H9 (cell line): ENCODE measurements around the gene ALAS1. TPM values are rescaled to one million over a fixed set of nuclear protein-coding genes. Genes with fewer than 3 reads are reported as not detected.

Experiments used
- DNase-seq: peaks from one replicate; pipeline ENCODE4 v3.0.0-alpha.2; 2017
- H2AFZ ChIP-seq: one replicate; pipeline ENCODE4 v1.6.1; 2013; ENCODE audit warnings: mild to moderate bottlenecking, low read length, control low read depth, moderate library complexity
- H2AK5ac ChIP-seq: 2 replicates; pipeline ENCODE4 v1.6.1; 2013; ENCODE audit warnings: low read length, control low read depth, mixed read lengths; ENCODE audit not compliant: insufficient read length
- H2BK120ac ChIP-seq: one replicate; pipeline ENCODE4 v1.6.1; 2013; ENCODE audit warnings: low read depth, mild to moderate bottlenecking, low read length, control low read depth, inconsistent platforms; ENCODE audit not compliant: poor library complexity, severe bottlenecking
- H2BK12ac ChIP-seq: 2 replicates; pipeline ENCODE4 v1.6.1; 2013; ENCODE audit warnings: low read length, control low read depth, mixed read lengths, low read depth; ENCODE audit not compliant: insufficient read length
- H2BK15ac ChIP-seq: 2 replicates; pipeline ENCODE4 v1.6.1; 2013; ENCODE audit warnings: low read depth, low read length, control low read depth
- H2BK20ac ChIP-seq: one replicate; pipeline ENCODE4 v1.6.1; 2013; ENCODE audit warnings: low read depth, mild to moderate bottlenecking, low read length, control low read depth, inconsistent platforms; ENCODE audit not compliant: poor library complexity, severe bottlenecking
- H2BK5ac ChIP-seq: 2 replicates; pipeline ENCODE4 v1.6.1; 2013; ENCODE audit warnings: low read length, control low read depth, mixed read lengths; ENCODE audit not compliant: insufficient read length
- H3K14ac ChIP-seq: 2 replicates; pipeline ENCODE4 v1.6.1; 2013; ENCODE audit warnings: low read length, control low read depth; ENCODE audit not compliant: insufficient read depth
- H3K18ac ChIP-seq: 2 replicates; pipeline ENCODE4 v1.6.1; 2013; ENCODE audit warnings: low read depth, mild to moderate bottlenecking, mixed read lengths, low read length, control low read depth; ENCODE audit not compliant: insufficient read length
- H3K23ac ChIP-seq: 2 replicates; pipeline ENCODE4 v1.6.1; 2013; ENCODE audit warnings: low read length, control low read depth, mixed read lengths, low read depth; ENCODE audit not compliant: insufficient read length
- H3K23me2 ChIP-seq: 2 replicates; pipeline ENCODE4 v1.6.1; 2013; ENCODE audit warnings: low read depth, mild to moderate bottlenecking, mixed read lengths, low read length, control low read depth; ENCODE audit not compliant: insufficient read length, poor library complexity, severe bottlenecking
- H3K27ac ChIP-seq: 2 replicates; pipeline ENCODE4 v1.5.1; 2013; ENCODE audit warnings: low read length, control low read depth, mixed read lengths, low read depth; ENCODE audit not compliant: insufficient read length
- H3K27me3 ChIP-seq: 2 replicates; pipeline ENCODE4 v1.6.1; 2013; ENCODE audit warnings: low read length, control low read depth, inconsistent platforms; ENCODE audit not compliant: insufficient read depth
- H3K4ac ChIP-seq: 2 replicates; pipeline ENCODE4 v1.6.1; 2013; ENCODE audit warnings: low read depth, mild to moderate bottlenecking, control low read depth, inconsistent platforms, low read length, moderate library complexity
- H3K4me1 ChIP-seq: 2 replicates; pipeline ENCODE4 v1.6.1; 2013; ENCODE audit warnings: low read length, control low read depth, inconsistent platforms; ENCODE audit not compliant: insufficient read depth
- H3K4me2 ChIP-seq: 2 replicates; pipeline ENCODE4 v1.6.1; 2013; ENCODE audit warnings: low read length, control low read depth, mixed read lengths; ENCODE audit not compliant: insufficient read length, insufficient read depth
- H3K56ac ChIP-seq: 2 replicates; pipeline ENCODE4 v1.6.1; 2013; ENCODE audit warnings: low read depth, mild to moderate bottlenecking, mixed read lengths, low read length, control low read depth; ENCODE audit not compliant: insufficient read length
- H3K79me1 ChIP-seq: 2 replicates; pipeline ENCODE4 v1.6.1; 2013; ENCODE audit warnings: low read depth, mild to moderate bottlenecking, moderate library complexity, low read length, control low read depth, inconsistent platforms; ENCODE audit not compliant: insufficient read depth, poor library complexity, severe bottlenecking
- H3K79me2 ChIP-seq: 2 replicates; pipeline ENCODE4 v1.6.1; 2013; ENCODE audit warnings: low read length, control low read depth, inconsistent platforms; ENCODE audit not compliant: insufficient read depth
- H3K9ac ChIP-seq: 2 replicates; pipeline ENCODE4 v1.6.1; 2013; ENCODE audit warnings: low read length, control low read depth, mixed read lengths; ENCODE audit not compliant: insufficient read length; ENCODE audit errors: extremely low read depth
- H3K9me3 ChIP-seq: one replicate; pipeline ENCODE4 v1.6.1; 2013; ENCODE audit warnings: low read depth, low read length, inconsistent platforms; ENCODE audit not compliant: control insufficient read depth
- H3T11ph ChIP-seq: one replicate; pipeline ENCODE4 v1.6.1; 2013; ENCODE audit warnings: mild to moderate bottlenecking, low read length, control low read depth, inconsistent platforms
- H4K20me1 ChIP-seq: one replicate; pipeline ENCODE4 v1.6.1; 2013; ENCODE audit not compliant: control insufficient read depth, insufficient read length, insufficient read depth
- H4K5ac ChIP-seq: 2 replicates; pipeline ENCODE4 v1.6.1; 2013; ENCODE audit warnings: low read depth, mild to moderate bottlenecking, mixed read lengths, low read length, control low read depth; ENCODE audit not compliant: insufficient read length
- H4K8ac ChIP-seq: replicated peaks from 2 replicates; pipeline ENCODE4 v1.6.1; 2013; ENCODE audit warnings: low read length, control low read depth, mixed read lengths, low read depth; ENCODE audit not compliant: insufficient read length
- H4K91ac ChIP-seq: 2 replicates; pipeline ENCODE4 v1.6.1; 2013; ENCODE audit warnings: low read depth, mild to moderate bottlenecking, moderate library complexity, mixed read lengths, low read length, control low read depth; ENCODE audit not compliant: insufficient read length
- H3K27ac Mint-ChIP-seq, 3 experiments: 2 replicates in 2 of 3; 3 replicates in 1 of 3; pipeline ENCODE4 v1.8.0; 2020 to 2021; ENCODE audit warnings: mixed read lengths in 3 of 3, mild to moderate bottlenecking in 1 of 3, moderate library complexity in 1 of 3
- H3K27me3 Mint-ChIP-seq: 2 replicates; pipeline ENCODE4 v1.8.0; 2021; ENCODE audit warnings: low read depth, mild to moderate bottlenecking, moderate library complexity, mixed read lengths
- H3K36me3 Mint-ChIP-seq, 3 experiments: 2 replicates in 2 of 3; 3 replicates in 1 of 3; pipeline ENCODE4 v1.8.0; 2020 to 2021; ENCODE audit warnings: low read depth in 3 of 3, mixed read lengths in 3 of 3; ENCODE audit not compliant: insufficient read depth in 1 of 3
- H3K4me1 Mint-ChIP-seq, 2 experiments: 2 replicates each; pipeline ENCODE4 v1.8.0; 2020; ENCODE audit warnings: mixed read lengths in 2 of 2
- H3K4me3 Mint-ChIP-seq, 2 experiments: 2 replicates in 1 of 2; 3 replicates in 1 of 2; pipeline ENCODE4 v1.8.0; 2020 to 2021; ENCODE audit warnings: mild to moderate bottlenecking in 2 of 2, mixed read lengths in 2 of 2, moderate library complexity in 1 of 2
- H3K9me3 Mint-ChIP-seq, 2 experiments: 2 replicates in 1 of 2; 3 replicates in 1 of 2; pipeline ENCODE4 v1.8.0; 2020; ENCODE audit warnings: mild to moderate bottlenecking in 2 of 2, mixed read lengths in 2 of 2, moderate library complexity in 1 of 2
- CTCF ChIP-seq: fragments of 200-600 bp; sonication (generic); conservative IDR thresholded peaks from 3 replicates; pipeline ENCODE4 v1.8.0; 2021; ENCODE audit warnings: antibody characterized with exemption, mild to moderate bottlenecking
- WGBS: extraction: QIAGEN DNeasy Blood & Tissue Kit; methylation state at CpG from one replicate; pipeline ENCODE4 v1.1.7; 2013; ENCODE audit warnings: missing lambda C conversion rate, low lambda C conversion rate, mixed read lengths; ENCODE audit not compliant: insufficient read length; ENCODE audit errors: extremely low coverage; 5-methylcytosine and 5-hydroxymethylcytosine counted together
- total RNA-seq: library from RNA; stranded (reverse); gene quantifications from 2 replicates; pipeline ENCODE4 v1.2.1, GENCODE V29; 2021

The ALAS1 gene
- total RNA-seq, 1 experiment from 2014 or later, result 39.1 TPM

GRCh38 chr3:52195823-52196331 is 2.1 kb upstream of the ALAS1 start:
- no peak overlapping the region for H2BK5ac ChIP-seq
- no peak overlapping the region for H2BK120ac ChIP-seq
- H3K9ac ChIP-seq, result no peak overlapping the region
- TF ChIP-seq CTCF, result no peak
- H2BK12ac ChIP-seq, result no peak overlapping the region
- H3T11ph ChIP-seq, result no peak overlapping the region
- no peaks in the 10 kb centered on the region for H3K9me3 ChIP-seq
- H3K4me1 ChIP-seq, result no peaks in the 10 kb centered on the region
- no peak overlapping the region for H3K4ac ChIP-seq
- no peaks in the 10 kb centered on the region for H4K20me1 ChIP-seq
- H2BK20ac ChIP-seq, result no peak overlapping the region
- Mint-ChIP-seq H3K27ac (no peak overlapping the region), H3K4me1 (peaks cover 16 to 21% of the 10 kb centered on the region in 2 experiments), H3K36me3 (peaks cover 5 to 18% (median 12%) of the 10 kb centered on the region in 3 experiments; a peak in 6 of 7 replicates), H3K9me3 (no peaks in the 10 kb centered on the region), H3K4me3 (no peak overlapping the region), H3K27me3 (peaks cover 12% of the 10 kb centered on the region)
- no peak overlapping the region for H3K27ac ChIP-seq
- no peak overlapping the region for H2BK15ac ChIP-seq
- no peak overlapping the region for H2AK5ac ChIP-seq
- H3K23ac ChIP-seq, result no peak overlapping the region
- no peak overlapping the region for H4K8ac ChIP-seq
- no peak overlapping the region for H3K4me2 ChIP-seq
- no peak overlapping the region for H4K5ac ChIP-seq
- no peak overlapping the region for H3K14ac ChIP-seq
- no CpG with 5 or more reads among the region's 10 CpGs for WGBS
- peaks cover 7% of the 10 kb centered on the region for H3K23me2 ChIP-seq
- H4K91ac ChIP-seq, result no peak overlapping the region
- no peaks in the 10 kb centered on the region; the same call in 1 of the 2 replicates for H3K27me3 ChIP-seq
- H2AFZ ChIP-seq, result no peak overlapping the region
- H3K56ac ChIP-seq, result no peak overlapping the region
- no peaks in the 10 kb centered on the region for H3K79me1 ChIP-seq
- no peak overlapping the region for H3K18ac ChIP-seq
- H3K79me2 ChIP-seq, result no peaks in the 10 kb centered on the region
- DNase-seq, result no peak
